HT1080 (cell line): ENCODE measurements around the gene TESK1. TPM values are rescaled to one million over a fixed set of nuclear protein-coding genes. Genes with fewer than 3 reads are reported as not detected.
A peak's percentile ranks its signal among the peaks of the same experiment; 100 is the strongest.

ENCODE experiments used
- DNase-seq: peaks from one replicate; pipeline ENCODE4 v3.0.0-alpha.2; 2015; ENCODE audit warnings: low read depth
- polyA plus RNA-seq, 2 experiments: library from polyadenylated mRNA; depleted of rRNA; stranded (reverse); fragments of >200 nt; gene quantifications; 2 replicates each; pipeline ENCODE4 v1.2.3, GENCODE V29; 2015
- total RNA-seq: library from RNA; depleted of rRNA; stranded (reverse); fragments of >200 nt; shearing (Covaris generic); gene quantifications from 2 replicates; pipeline ENCODE4 v1.2.3, GENCODE V29; 2014; rRNA removed

TESK1 gene
- 5.4 and 9.2 TPM in 2 replicates for total RNA-seq
- polyA plus RNA-seq (2015; cell fraction: cytosol; rRNA removed): 14.4 and 14.5 TPM in 2 replicates
- polyA plus RNA-seq (2015; cell fraction: nucleus; rRNA removed): 29.7 and 38.9 TPM in 2 replicates

- peak; percentile 47 for DNase-seq
Observed at GRCh38 chr9:35604578-35605350, at the start of gene TESK1. Gene TESK1 (plus strand): TSS chr9:35605262. CDS start chr9:35605620, 358 bp downstream.

- DNase-seq: no peak
Observed at GRCh38 chr9:35555881-35556280, 49.2 kb upstream of the TESK1 start.

- DNase-seq: no peak
Observed at GRCh38 chr9:35556776-35557175, 48.3 kb upstream of the TESK1 start.

- no peak for DNase-seq
Observed at GRCh38 chr9:35557320-35557719, 47.7 kb upstream of the TESK1 start.

GRCh38 chr9:35558185-35558584, 46.9 kb upstream of the TESK1 start:
- no peak for DNase-seq

- no peak for DNase-seq
Observed at GRCh38 chr9:35559792-35560530, 45.1 kb upstream of the TESK1 start.

- no peak for DNase-seq
Observed at GRCh38 chr9:35560625-35561337, 44.3 kb upstream of the TESK1 start.

GRCh38 chr9:35561468-35562261, 43.4 kb upstream of the TESK1 start:
- DNase-seq: no peak

GRCh38 chr9:35562895-35563780, 41.9 kb upstream of the TESK1 start:
- no peak for DNase-seq

- no peak for DNase-seq
Observed at GRCh38 chr9:35563791-35564197, 41.3 kb upstream of the TESK1 start.

GRCh38 chr9:35564658-35565061, 40.4 kb upstream of the TESK1 start:
- no peak for DNase-seq

GRCh38 chr9:35566417-35566816, 38.6 kb upstream of the TESK1 start:
- no peak for DNase-seq

GRCh38 chr9:35568196-35568595, 36.9 kb upstream of the TESK1 start:
- DNase-seq: no peak

- DNase-seq: no peak
Observed at GRCh38 chr9:35569206-35569605, 35.9 kb upstream of the TESK1 start.

- DNase-seq: peak; percentile 12
Observed at GRCh38 chr9:35570709-35571504, 34.2 kb upstream of the TESK1 start.

GRCh38 chr9:35574578-35575122, 30.4 kb upstream of the TESK1 start:
- DNase-seq: no peak

- DNase-seq: no peak
Observed at GRCh38 chr9:35575478-35575877, 29.6 kb upstream of the TESK1 start.

- DNase-seq: peak; percentile 44
Observed at GRCh38 chr9:35577486-35577885, 27.6 kb upstream of the TESK1 start.

GRCh38 chr9:35579130-35579529, 25.9 kb upstream of the TESK1 start:
- DNase-seq: peak; percentile 48
